ENCODE results near the gene VAV3. TPM values are rescaled to one million over a fixed set of nuclear protein-coding genes. Genes with fewer than 3 reads are reported as not detected.

The VAV3 gene
- total RNA-seq, 2 experiments from 2014 or later: 2.3 to 8.3 TPM

- ChIA-PET POLR2A (no interaction called here), CTCF (ENCODE audit: unreplicated experiment) (no interaction called here)
- Histone ChIP-seq H3K36me3 (ENCODE audit: insufficient read depth, low read length) (no peaks in the 10 kb centered on the region), H4K20me1 (ENCODE audit: insufficient read depth, low read length) (no peaks in the 10 kb centered on the region), H3K9me3 (ENCODE audit: low read length) (no peaks in the 10 kb centered on the region), H3K4me2 (ENCODE audit: low read length) (no peak overlapping the region), H3K79me2 (ENCODE audit: insufficient read depth, low read depth, low read length) (no peaks in the 10 kb centered on the region), H3K4me1 (ENCODE audit: insufficient read depth, low read length, poor library complexity, severe bottlenecking) (no peaks in the 10 kb centered on the region), H3K27ac (ENCODE audit: low read depth, low read length, poor library complexity, severe bottlenecking) (no peak overlapping the region), H3K9me2 (ENCODE audit: insufficient read depth, low read length) (no peaks in the 10 kb centered on the region), H3K4me3 (ENCODE audit: low read depth, low read length, poor library complexity, severe bottlenecking) (no peak overlapping the region), H2AFZ (ENCODE audit: low read length) (no peak overlapping the region)
- no TSS peak for BruUV-seq (replicated peaks)
- DNase-seq (ENCODE audit: low spot score): no peak
- intact Hi-C loops (cut with micrococcal nuclease; ENCODE audit: unreplicated experiment): no loop called here
- TF ChIP-seq EZH2phosphoT487 (IDR thresholded peaks at IDR 0.05; ENCODE audit: borderline replicate concordance, low read depth, low read length) (no peak), CTCF (conservative IDR thresholded peaks at IDR 0.05; ENCODE audit: low read length) (no peak)
Observed at GRCh38 chr1:107575226-107575625, 389.8 kb downstream of the VAV3 start.

GRCh38 chr1:107574044-107574443 is 390.9 kb downstream of the VAV3 start:
- no peak for DNase-seq (ENCODE audit: low spot score)
- ChIA-PET POLR2A (no interaction called here), CTCF (ENCODE audit: unreplicated experiment) (no interaction called here)
- no TSS peak for BruUV-seq (replicated peaks)
- Histone ChIP-seq H3K79me2 (ENCODE audit: insufficient read depth, low read depth, low read length) (no peaks in the 10 kb centered on the region), H4K20me1 (ENCODE audit: insufficient read depth, low read length) (no peaks in the 10 kb centered on the region), H3K4me1 (ENCODE audit: insufficient read depth, low read length, poor library complexity, severe bottlenecking) (no peaks in the 10 kb centered on the region), H3K27ac (ENCODE audit: low read depth, low read length, poor library complexity, severe bottlenecking) (no peak overlapping the region), H3K36me3 (ENCODE audit: insufficient read depth, low read length) (no peaks in the 10 kb centered on the region), H3K4me2 (ENCODE audit: low read length) (no peak overlapping the region), H2AFZ (ENCODE audit: low read length) (no peak overlapping the region), H3K9me2 (ENCODE audit: insufficient read depth, low read length) (no peaks in the 10 kb centered on the region), H3K9me3 (ENCODE audit: low read length) (no peaks in the 10 kb centered on the region), H3K4me3 (ENCODE audit: low read depth, low read length, poor library complexity, severe bottlenecking) (no peak overlapping the region)
- TF ChIP-seq EZH2phosphoT487 (IDR thresholded peaks at IDR 0.05; ENCODE audit: borderline replicate concordance, low read depth, low read length): no peak
- TF ChIP-seq CTCF (conservative IDR thresholded peaks at IDR 0.05; ENCODE audit: low read length): no peak
- intact Hi-C loops (cut with micrococcal nuclease; ENCODE audit: unreplicated experiment): no loop called here

- Histone ChIP-seq H3K27ac (ENCODE audit: low read depth, low read length, poor library complexity, severe bottlenecking) (no peak overlapping the region), H3K4me2 (ENCODE audit: low read length) (no peak overlapping the region), H3K9me3 (ENCODE audit: low read length) (no peaks in the 10 kb centered on the region), H3K79me2 (ENCODE audit: insufficient read depth, low read depth, low read length) (no peaks in the 10 kb centered on the region), H3K36me3 (ENCODE audit: insufficient read depth, low read length) (no peaks in the 10 kb centered on the region), H3K4me1 (ENCODE audit: insufficient read depth, low read length, poor library complexity, severe bottlenecking) (no peaks in the 10 kb centered on the region), H4K20me1 (ENCODE audit: insufficient read depth, low read length) (no peaks in the 10 kb centered on the region), H2AFZ (ENCODE audit: low read length) (no peak overlapping the region), H3K9me2 (ENCODE audit: insufficient read depth, low read length) (no peaks in the 10 kb centered on the region), H3K4me3 (ENCODE audit: low read depth, low read length, poor library complexity, severe bottlenecking) (no peak overlapping the region)
- ChIA-PET POLR2A (interaction anchor here (0.5 to 0.8 kb wide), 3 partner anchors 19 to 1504 kb away, joined by 3 to 5 read pairs (median 4); no protein-coding TSS in a partner anchor), CTCF (ENCODE audit: unreplicated experiment) (no interaction called here)
- intact Hi-C loops (cut with micrococcal nuclease; ENCODE audit: unreplicated experiment): no loop called here
- TF ChIP-seq CTCF (conservative IDR thresholded peaks at IDR 0.05; ENCODE audit: low read length): no peak
- no peak for TF ChIP-seq EZH2phosphoT487 (IDR thresholded peaks at IDR 0.05; ENCODE audit: borderline replicate concordance, low read depth, low read length)
- no peak for DNase-seq (ENCODE audit: low spot score)
- BruUV-seq (replicated peaks): no TSS peak
Observed at GRCh38 chr1:107572674-107573211, 392.2 kb downstream of the VAV3 start.

Measured in OCI-LY7 (cell line).